ENCODE results near the gene SVOPL. TPM values are rescaled to one million over a fixed set of nuclear protein-coding genes. Genes with fewer than 3 reads are reported as not detected.

The SVOPL gene
- total and polyA plus RNA-seq, 4 donors: 0.33 TPM; not detected in 3

GRCh38 chr7:138649506-138649905 lies 51.7 kb downstream of the SVOPL start:
- Histone ChIP-seq H3K27me3 (ENCODE audit: control insufficient read depth in 4 of 4, insufficient read depth in 4 of 4, low read length in 3 of 4) (no peaks in the 10 kb centered on the region), H3K4me1 (ENCODE audit: control insufficient read depth in 4 of 4, insufficient read depth in 4 of 4, low read length in 3 of 4) (no peaks in the 10 kb centered on the region), H3K9me3 (ENCODE audit: control insufficient read depth in 4 of 4, low read length in 3 of 4) (peaks cover 0 to 2% (median under 1%) of the 10 kb centered on the region in 4 donors), H3K4me3 (ENCODE audit: low read depth in 1 of 3, low read length in 3 of 3) (no peak overlapping the region), H3K27ac (ENCODE audit: low read depth in 1 of 2, low read length in 2 of 2) (no peak overlapping the region), H3K9ac (ENCODE audit: low read depth in 1 of 2, low read length in 2 of 2) (no peak overlapping the region), H3K36me3 (ENCODE audit: control insufficient read depth in 4 of 4, insufficient read depth in 3 of 4, low read depth in 1 of 4, low read length in 3 of 4) (no peaks in the 10 kb centered on the region)
- WGBS: 89% methylated on average over 5 of the region's 5 CpGs
- TF ChIP-seq GABPA (IDR thresholded peaks at IDR 0.05 in 1 of 2, conservative IDR thresholded peaks at IDR 0.05 in 1 of 2) (no peak), HNF4A (conservative IDR thresholded peaks at IDR 0.05) (no peak), FOXA1 (IDR thresholded peaks at IDR 0.05) (no peak), YY1 (IDR thresholded peaks at IDR 0.05) (no peak), EGR1 (IDR thresholded peaks at IDR 0.05; ENCODE audit: low read depth in 2 of 2) (no peak), RXRA (IDR thresholded peaks at IDR 0.05) (no peak), ATF3 (IDR thresholded peaks at IDR 0.05) (no peak), FOXA2 (IDR thresholded peaks at IDR 0.05) (no peak), ZBTB33 (IDR thresholded peaks at IDR 0.05) (no peak), TAF1 (conservative IDR thresholded peaks at IDR 0.05) (no peak), MAX (IDR thresholded peaks at IDR 0.05) (no peak), REST (IDR thresholded peaks at IDR 0.05) (no peak), RAD21 (IDR thresholded peaks at IDR 0.05) (no peak), CTCF (IDR thresholded peaks at IDR 0.05; ENCODE audit: low read depth, low read length, missing input control) (no peak), SP1 (IDR thresholded peaks at IDR 0.05) (no peak), JUND (IDR thresholded peaks at IDR 0.05) (no peak), NR2F2 (IDR thresholded peaks at IDR 0.05) (no peak), HNF4G (IDR thresholded peaks at IDR 0.05) (no peak)
- DNase-seq (ENCODE audit: low spot score): no peak

Measured in liver (tissue), 9 donors.